HG03571 (cell line): Measurements from ENCODE around the gene CBX4.
"Not testable (repeated sequence)": the region's sequence is repeated elsewhere in the genome, so short reads cannot be mapped to it uniquely, and the experiment has no call there.

Experiments used
- ATAC-seq: cut with Tn5 transposase; IDR thresholded peaks from one replicate; pipeline ENCODE4 v1.9.1; 2021; ENCODE audit not compliant: unreplicated experiment

CBX4 gene

GRCh38 chr17:79861413-79862216, 22.4 kb upstream of the CBX4 start:
- no peak for ATAC-seq

- ATAC-seq, result no peak
Measured at GRCh38 chr17:79859676-79860615, 20.7 kb upstream of the CBX4 start.

- no peak for ATAC-seq
Measured at GRCh38 chr17:79857095-79857494, 17.9 kb upstream of the CBX4 start.

- no peak for ATAC-seq
Measured at GRCh38 chr17:79855331-79856124, 16.3 kb upstream of the CBX4 start.

GRCh38 chr17:79854080-79855060, 15.1 kb upstream of the CBX4 start:
- ATAC-seq, result no peak

- ATAC-seq, result not testable (repeated sequence)
Measured at GRCh38 chr17:79853168-79853567, 13.9 kb upstream of the CBX4 start.

GRCh38 chr17:79852748-79853147, 13.5 kb upstream of the CBX4 start:
- ATAC-seq, result no peak

- ATAC-seq, result no peak
Measured at GRCh38 chr17:79851461-79851817, 12.2 kb upstream of the CBX4 start.

- ATAC-seq, result no peak
Measured at GRCh38 chr17:79850571-79851460, 11.6 kb upstream of the CBX4 start.

- ATAC-seq, result no peak
Measured at GRCh38 chr17:79849953-79850352, 10.7 kb upstream of the CBX4 start.

GRCh38 chr17:79848370-79848766, 9.1 kb upstream of the CBX4 start:
- no peak for ATAC-seq

- ATAC-seq, result no peak
Measured at GRCh38 chr17:79847698-79848369, 8.6 kb upstream of the CBX4 start.

GRCh38 chr17:79845601-79845949, 6.3 kb upstream of the CBX4 start:
- ATAC-seq, result no peak

- no peak for ATAC-seq
Measured at GRCh38 chr17:79844869-79845600, 5.8 kb upstream of the CBX4 start.

GRCh38 chr17:79843816-79844800, 4.9 kb upstream of the CBX4 start:
- ATAC-seq, result no peak

- no peak for ATAC-seq
Measured at GRCh38 chr17:79843474-79843815, 4.2 kb upstream of the CBX4 start.
